Measurements from ENCODE around the gene INPP5A.

The INPP5A gene

GRCh38 chr10:132536877-132537683 lies 507 bp upstream of the INPP5A start:
- peak; percentile 100 for DNase-seq

- DNase-seq: no peak
Measured at GRCh38 chr10:132538031-132538789, 623 bp downstream of the INPP5A start.

GRCh38 chr10:132538790-132539421 lies 1.3 kb downstream of the INPP5A start:
- no peak for DNase-seq

GRCh38 chr10:132539431-132539839 lies 1.8 kb downstream of the INPP5A start:
- peak; percentile 46 for DNase-seq

- DNase-seq: peak; percentile 65
Measured at GRCh38 chr10:132539894-132540293, 2.3 kb downstream of the INPP5A start.

- DNase-seq: no peak
Measured at GRCh38 chr10:132540456-132540855, 2.9 kb downstream of the INPP5A start.

- DNase-seq: no peak
Measured at GRCh38 chr10:132541129-132541528, 3.5 kb downstream of the INPP5A start.

GRCh38 chr10:132541601-132542011 lies 4.0 kb downstream of the INPP5A start:
- no peak for DNase-seq

GRCh38 chr10:132542086-132542775 lies 4.6 kb downstream of the INPP5A start:
- no peak for DNase-seq

GRCh38 chr10:132542819-132543218 lies 5.2 kb downstream of the INPP5A start:
- no peak for DNase-seq

GRCh38 chr10:132543916-132544743 lies 6.5 kb downstream of the INPP5A start:
- no peak for DNase-seq

GRCh38 chr10:132544744-132545658 lies 7.4 kb downstream of the INPP5A start:
- no peak for DNase-seq

- no peak for DNase-seq
Measured at GRCh38 chr10:132545659-132546367, 8.2 kb downstream of the INPP5A start.

GRCh38 chr10:132546567-132547420 lies 9.2 kb downstream of the INPP5A start:
- DNase-seq: no peak

GRCh38 chr10:132547421-132547861 lies 9.9 kb downstream of the INPP5A start:
- no peak for DNase-seq

GRCh38 chr10:132548106-132548823 lies 10.7 kb downstream of the INPP5A start:
- no peak for DNase-seq

- DNase-seq: no peak
Measured at GRCh38 chr10:132548869-132549268, 11.3 kb downstream of the INPP5A start.

GRCh38 chr10:132549371-132549770 lies 11.8 kb downstream of the INPP5A start:
- no peak for DNase-seq
